ENCODE measurements around the gene ATP2C2.
"Not testable (repeated sequence)": the region's sequence is repeated elsewhere in the genome, so short reads cannot be mapped to it uniquely, and the experiment has no call there.

Gene ATP2C2

GRCh38 chr16:84398701-84399100, 30.4 kb downstream of the ATP2C2 start:
- DNase-seq = no peak

- not testable (repeated sequence) for DNase-seq
Observed at GRCh38 chr16:84399912-84400311, 31.6 kb downstream of the ATP2C2 start.

- DNase-seq = not testable (repeated sequence)
Observed at GRCh38 chr16:84403435-84403834, 35.1 kb downstream of the ATP2C2 start.

- DNase-seq = no peak
Observed at GRCh38 chr16:84404324-84404723, 36.0 kb downstream of the ATP2C2 start.

GRCh38 chr16:84404936-84405639, 36.8 kb downstream of the ATP2C2 start:
- no peak for DNase-seq

GRCh38 chr16:84406006-84406963, 37.9 kb downstream of the ATP2C2 start:
- no peak for DNase-seq

- DNase-seq = no peak
Observed at GRCh38 chr16:84407588-84408313, 39.4 kb downstream of the ATP2C2 start.

GRCh38 chr16:84408314-84408690, 40.0 kb downstream of the ATP2C2 start:
- no peak for DNase-seq

- no peak for DNase-seq
Observed at GRCh38 chr16:84408856-84409255, 40.5 kb downstream of the ATP2C2 start.

GRCh38 chr16:84410361-84411138, 42.2 kb downstream of the ATP2C2 start:
- DNase-seq = no peak

- no peak for DNase-seq
Observed at GRCh38 chr16:84411768-84412167, 43.4 kb downstream of the ATP2C2 start.

- no peak for DNase-seq
Observed at GRCh38 chr16:84412262-84412661, 43.9 kb downstream of the ATP2C2 start.

- no peak for DNase-seq
Observed at GRCh38 chr16:84413244-84414004, 45.1 kb downstream of the ATP2C2 start.

- no peak for DNase-seq
Observed at GRCh38 chr16:84414789-84415326, 46.5 kb downstream of the ATP2C2 start.

GRCh38 chr16:84416407-84417321, 48.3 kb downstream of the ATP2C2 start:
- no peak for DNase-seq

GRCh38 chr16:84418056-84418849, 49.9 kb downstream of the ATP2C2 start:
- no peak for DNase-seq

GRCh38 chr16:84419730-84420129, 51.4 kb downstream of the ATP2C2 start:
- DNase-seq = no peak

GRCh38 chr16:84420556-84420955, 52.2 kb downstream of the ATP2C2 start:
- not testable (repeated sequence) for DNase-seq
